Heart left ventricle (tissue), 13 donors: ENCODE results near the gene CPE.

Experiments used
- CTCF ChIP-seq, 12 donors: fragments of 200-600 bp; sonication (generic) in 4 of 12; IDR thresholded peaks; one replicate each; pipeline versions ENCODE4 v1.5.0 to v1.8.0; 2018 to 2022; ENCODE audit warnings: antibody characterized with exemption in 12 of 12, mild to moderate bottlenecking in 5 of 12
- POLR2A ChIP-seq, 2 donors: fragments of 450-650 bp; IDR thresholded peaks; one replicate each; pipeline ENCODE4 v1.6.1; 2017; ENCODE audit warnings: antibody characterized with exemption in 2 of 2, mild to moderate bottlenecking in 2 of 2, moderate library complexity in 2 of 2
- donor health status: ischemic (EF 13 %, LVEDD 7.1; RV severe dilation, severe dysfunction).
- donor health status: DM: no; HTN: yes; CAD: no.
- donor health status: DM: no; HTN: no; CAD: no.
- donor health status: ischemic (EF 25% LVEDD 6.9; RV normal size, moderate dysfunction).
- donor health status: ischemic (EF 25% LVEDD 5.7; RV mildly dilated, moderate dysfunction).
- donor health status: ischemic (EF 35%, LVEDD 5.7; RV mildly dilated, moderate dysfunction).
- donor health status: nonischemic (EF 11% LVEDD 7.7; RV severe dilation, severe dysfunction).
- donor health status: DM: yes; HTN: yes; CAD: no.
- donor health status: PGD.
- donor health status: ischemic (EF 29% LVEDD 5.4; RV normal size, mild dysfunction).
- donor health status: nonischemic (EF 23%, LVEDD 6.1; RV moderate dilation, normal function).

GRCh38 chr4:165454426-165454825, 75.6 kb downstream of the CPE start:
- TF ChIP-seq CTCF (IDR thresholded peaks at IDR 0.05): no peak
- TF ChIP-seq POLR2A (IDR thresholded peaks at IDR 0.05): no peak
